Measurements from ENCODE around the gene MYO1E.

MYO1E gene

GRCh38 chr15:59349680-59350420, 22.8 kb downstream of the MYO1E start:
- DNase-seq (ENCODE audit: low spot score): no peak
- in situ Hi-C loops (cut with MboI; ENCODE audit: low pct_unique_long_range_greater_than_20kb, low sequenced_read_pairs, unreplicated experiment): no loop called here
- TF ChIP-seq, protein P1, sequence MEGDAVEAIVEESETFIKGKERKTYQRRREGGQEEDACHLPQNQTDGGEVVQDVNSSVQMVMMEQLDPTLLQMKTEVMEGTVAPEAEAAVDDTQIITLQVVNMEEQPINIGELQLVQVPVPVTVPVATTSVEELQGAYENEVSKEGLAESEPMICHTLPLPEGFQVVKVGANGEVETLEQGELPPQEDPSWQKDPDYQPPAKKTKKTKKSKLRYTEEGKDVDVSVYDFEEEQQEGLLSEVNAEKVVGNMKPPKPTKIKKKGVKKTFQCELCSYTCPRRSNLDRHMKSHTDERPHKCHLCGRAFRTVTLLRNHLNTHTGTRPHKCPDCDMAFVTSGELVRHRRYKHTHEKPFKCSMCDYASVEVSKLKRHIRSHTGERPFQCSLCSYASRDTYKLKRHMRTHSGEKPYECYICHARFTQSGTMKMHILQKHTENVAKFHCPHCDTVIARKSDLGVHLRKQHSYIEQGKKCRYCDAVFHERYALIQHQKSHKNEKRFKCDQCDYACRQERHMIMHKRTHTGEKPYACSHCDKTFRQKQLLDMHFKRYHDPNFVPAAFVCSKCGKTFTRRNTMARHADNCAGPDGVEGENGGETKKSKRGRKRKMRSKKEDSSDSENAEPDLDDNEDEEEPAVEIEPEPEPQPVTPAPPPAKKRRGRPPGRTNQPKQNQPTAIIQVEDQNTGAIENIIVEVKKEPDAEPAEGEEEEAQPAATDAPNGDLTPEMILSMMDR (IDR thresholded peaks at IDR 0.05; ENCODE audit: extremely low read depth, insufficient read depth, missing control alignments): no peak

GRCh38 chr15:59347915-59348314, 24.8 kb downstream of the MYO1E start:
- in situ Hi-C loops (cut with MboI; ENCODE audit: low pct_unique_long_range_greater_than_20kb, low sequenced_read_pairs, unreplicated experiment): no loop called here
- no peak for DNase-seq (ENCODE audit: low spot score)
- TF ChIP-seq, protein P1 (IDR thresholded peaks at IDR 0.05; ENCODE audit: extremely low read depth, insufficient read depth, missing control alignments): no peak

- no peak for DNase-seq (ENCODE audit: low spot score)
- in situ Hi-C loops (cut with MboI; ENCODE audit: low pct_unique_long_range_greater_than_20kb, low sequenced_read_pairs, unreplicated experiment): no loop called here
- TF ChIP-seq, protein P1 (IDR thresholded peaks at IDR 0.05; ENCODE audit: extremely low read depth, insufficient read depth, missing control alignments): no peak
Observed at GRCh38 chr15:59346951-59347350, 25.7 kb downstream of the MYO1E start.

GRCh38 chr15:59345326-59345725, 27.3 kb downstream of the MYO1E start:
- DNase-seq (ENCODE audit: low spot score): no peak
- in situ Hi-C loops (cut with MboI; ENCODE audit: low pct_unique_long_range_greater_than_20kb, low sequenced_read_pairs, unreplicated experiment): no loop called here
- TF ChIP-seq, protein P1 (IDR thresholded peaks at IDR 0.05; ENCODE audit: extremely low read depth, insufficient read depth, missing control alignments): no peak

DNA sequence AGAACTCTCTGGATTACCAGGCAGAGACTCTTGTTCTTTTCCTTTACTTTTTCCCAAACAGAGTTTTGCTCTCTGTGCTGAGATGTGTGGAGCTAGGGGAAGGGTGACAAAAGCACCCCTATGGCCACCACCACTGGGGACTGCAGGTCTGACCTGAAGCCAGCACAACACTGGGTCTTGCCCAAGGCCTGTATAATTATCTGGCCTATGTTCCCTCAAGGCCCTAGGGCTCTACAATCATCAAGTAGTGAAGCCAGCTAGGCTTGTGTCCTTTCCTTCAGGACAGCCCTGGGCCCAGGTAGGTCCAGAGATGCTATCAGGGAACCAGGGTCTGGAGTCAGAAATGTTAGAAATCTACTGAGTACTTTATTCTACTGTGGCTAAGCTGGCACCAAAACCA, 28.4 kb downstream of the MYO1E start:
- in situ Hi-C loops (cut with MboI; ENCODE audit: low pct_unique_long_range_greater_than_20kb, low sequenced_read_pairs, unreplicated experiment): no loop called here
- DNase-seq (ENCODE audit: low spot score): no peak
- TF ChIP-seq, protein P1 (IDR thresholded peaks at IDR 0.05; ENCODE audit: extremely low read depth, insufficient read depth, missing control alignments): no peak

- TF ChIP-seq, protein P1 (IDR thresholded peaks at IDR 0.05; ENCODE audit: extremely low read depth, insufficient read depth, missing control alignments): no peak
- in situ Hi-C loops (cut with MboI; ENCODE audit: low pct_unique_long_range_greater_than_20kb, low sequenced_read_pairs, unreplicated experiment): no loop called here
- DNase-seq (ENCODE audit: low spot score): no peak
Observed at GRCh38 chr15:59340325-59340724, 32.3 kb downstream of the MYO1E start.

Measured in GM13977 (cell line).